DMS114 treated with DMSO at 0.1 percent for 48 hours (cell line): ENCODE results near the gene SEMA6A.

Experiments
- DNase-seq: peaks from one replicate; lab custom pipeline; 2025; ENCODE audit not compliant: unreplicated experiment; lab: John Stamatoyannopoulos, UW

Gene SEMA6A

GRCh38 chr5:116497631-116498030 is 77.0 kb downstream of the SEMA6A start:
- no peak for DNase-seq

DNA sequence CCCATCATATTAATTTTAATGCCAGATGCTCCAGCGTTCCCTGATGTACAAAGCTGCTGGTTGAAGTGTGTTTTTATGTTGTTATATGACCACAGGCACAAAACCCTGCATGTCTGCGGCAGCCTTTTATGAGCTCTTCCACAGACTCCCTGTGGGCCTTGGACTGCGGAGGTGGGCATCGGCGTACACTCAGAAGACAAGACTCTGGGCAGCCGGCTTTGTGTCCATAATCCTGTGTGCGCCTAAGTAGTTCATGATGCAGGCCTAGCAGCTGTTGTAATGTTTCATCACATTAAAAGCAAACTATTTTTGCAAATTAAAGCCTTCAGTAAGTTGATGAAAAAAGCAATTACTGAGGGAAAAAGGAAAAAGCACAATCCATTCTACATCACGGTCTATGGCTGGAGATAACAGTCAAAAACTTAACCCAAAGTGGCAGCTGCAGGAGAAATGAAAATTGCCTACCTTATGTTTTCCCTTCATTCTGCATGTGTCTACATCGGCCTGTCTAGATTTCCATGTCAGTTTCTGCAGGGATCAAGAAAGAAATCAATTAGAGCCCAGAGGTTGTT is 78.8 kb downstream of the SEMA6A start:
- no peak for DNase-seq

DNA sequence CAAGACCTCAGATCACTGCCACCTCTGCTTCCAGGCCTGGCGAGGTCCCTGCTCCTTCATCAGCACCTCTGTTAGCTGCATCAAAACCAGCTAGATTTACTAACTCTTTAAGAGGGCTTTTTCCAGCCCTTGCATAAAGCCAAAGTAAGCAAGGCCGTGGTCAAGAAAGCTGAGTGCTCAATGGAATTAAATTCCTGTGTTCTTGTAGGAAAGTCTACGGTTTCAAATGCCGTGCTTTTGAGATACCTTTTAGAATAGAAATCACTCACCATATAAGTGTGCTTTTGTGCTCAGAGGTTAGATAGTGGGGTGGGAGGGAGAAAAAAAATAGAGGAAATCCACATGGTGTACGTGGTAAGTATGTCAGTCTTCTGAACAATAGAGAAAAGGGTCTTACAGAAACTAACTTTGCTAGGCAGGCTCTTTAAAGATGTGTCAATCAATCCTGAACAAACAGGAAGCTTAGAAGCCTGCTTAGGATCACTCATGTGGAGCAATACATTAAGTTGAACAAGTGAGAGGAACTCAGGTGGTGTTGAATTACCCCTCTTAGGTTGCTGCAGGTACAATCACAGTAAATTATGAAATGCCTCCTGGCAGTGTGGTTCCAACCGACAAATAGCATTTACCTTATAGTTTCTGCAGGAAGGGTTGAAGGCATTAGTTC is 79.7 kb downstream of the SEMA6A start:
- DNase-seq, result no peak

- no peak for DNase-seq
Measured at GRCh38 chr5:116492776-116493175, 81.8 kb downstream of the SEMA6A start.

DNA sequence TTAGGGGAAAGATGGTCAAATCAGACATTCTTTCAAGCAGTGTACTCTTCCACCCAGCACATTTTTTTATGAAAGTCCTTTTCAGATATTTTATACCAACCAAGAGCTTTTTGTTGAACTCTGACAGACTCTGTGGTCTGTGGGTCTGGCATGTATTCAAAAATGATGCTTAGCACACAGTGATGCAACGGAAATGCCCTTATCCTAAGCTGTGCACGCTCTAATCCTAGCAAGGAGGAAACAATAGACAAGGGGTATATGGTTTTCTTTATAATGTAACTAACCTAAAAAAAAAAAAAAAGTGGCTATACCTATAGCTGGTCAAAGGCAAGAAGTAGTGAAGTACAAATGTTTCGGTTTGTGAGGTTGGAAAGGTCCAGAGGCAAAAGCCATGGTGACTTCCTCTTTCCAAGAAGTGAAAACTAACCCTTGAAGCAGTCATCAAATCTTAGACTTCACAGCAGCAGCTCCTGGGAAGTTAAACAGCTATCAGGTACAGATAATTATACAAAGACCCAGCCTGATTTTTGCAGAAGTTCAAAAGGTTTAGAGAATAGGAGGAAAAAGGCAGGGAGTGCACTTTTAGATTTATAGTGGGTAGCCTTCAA is 82.5 kb downstream of the SEMA6A start:
- no peak for DNase-seq

GRCh38 chr5:116488356-116489041 is 86.1 kb downstream of the SEMA6A start:
- no peak for DNase-seq

GRCh38 chr5:116487045-116487444 is 87.6 kb downstream of the SEMA6A start:
- no peak for DNase-seq

DNA sequence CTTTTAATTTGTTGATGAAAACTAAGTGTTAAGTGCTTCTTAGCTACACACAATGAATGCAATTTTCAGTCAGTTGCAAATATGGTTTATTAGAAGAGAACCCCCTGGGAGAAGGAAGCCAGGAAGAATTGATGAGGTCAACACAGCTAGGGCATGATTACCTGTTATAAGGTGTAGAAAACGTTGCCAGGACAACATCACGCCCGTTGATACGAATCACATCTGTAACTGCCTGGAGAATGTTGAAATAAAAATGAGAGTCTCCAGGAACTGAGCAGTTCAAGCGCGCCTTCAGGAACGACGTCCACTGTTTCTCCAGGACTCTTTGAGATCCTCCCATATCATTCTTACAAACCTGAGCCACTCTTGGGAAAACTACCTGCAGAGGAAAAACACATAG is 88.0 kb downstream of the SEMA6A start:
- DNase-seq, result no peak

GRCh38 chr5:116484645-116485044 is 90.0 kb downstream of the SEMA6A start:
- DNase-seq, result no peak

GRCh38 chr5:116482394-116482793 is 92.2 kb downstream of the SEMA6A start:
- no peak for DNase-seq

- DNase-seq, result no peak
Measured at GRCh38 chr5:116480894-116481510, 93.6 kb downstream of the SEMA6A start.

- DNase-seq, result no peak
Measured at GRCh38 chr5:116479776-116480675, 94.6 kb downstream of the SEMA6A start.

DNA sequence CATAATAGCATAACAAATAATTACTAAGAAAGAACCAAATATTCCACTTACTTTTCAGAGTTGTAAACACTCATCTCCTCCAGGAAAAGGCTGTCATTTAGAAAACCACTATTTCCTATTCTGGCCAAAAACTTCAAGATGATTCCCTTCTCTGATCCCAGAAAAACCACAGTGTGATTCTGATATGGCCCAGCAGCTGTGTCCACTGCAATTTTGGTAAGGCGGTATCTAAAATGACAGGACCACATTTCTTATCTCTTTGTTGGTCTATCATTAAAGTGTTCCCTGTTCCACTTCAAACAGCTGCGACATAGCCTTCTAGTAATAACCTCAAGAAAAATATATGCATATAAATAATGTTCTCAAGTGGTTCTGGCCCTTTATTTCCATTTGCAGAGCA is 96.1 kb downstream of the SEMA6A start:
- no peak for DNase-seq

GRCh38 chr5:116476897-116477537 is 97.6 kb downstream of the SEMA6A start:
- no peak for DNase-seq

- DNase-seq, result no peak
Measured at GRCh38 chr5:116475338-116475737, 99.3 kb downstream of the SEMA6A start.

- no peak for DNase-seq
Measured at GRCh38 chr5:116473706-116474105, 100.9 kb downstream of the SEMA6A start.

DNA sequence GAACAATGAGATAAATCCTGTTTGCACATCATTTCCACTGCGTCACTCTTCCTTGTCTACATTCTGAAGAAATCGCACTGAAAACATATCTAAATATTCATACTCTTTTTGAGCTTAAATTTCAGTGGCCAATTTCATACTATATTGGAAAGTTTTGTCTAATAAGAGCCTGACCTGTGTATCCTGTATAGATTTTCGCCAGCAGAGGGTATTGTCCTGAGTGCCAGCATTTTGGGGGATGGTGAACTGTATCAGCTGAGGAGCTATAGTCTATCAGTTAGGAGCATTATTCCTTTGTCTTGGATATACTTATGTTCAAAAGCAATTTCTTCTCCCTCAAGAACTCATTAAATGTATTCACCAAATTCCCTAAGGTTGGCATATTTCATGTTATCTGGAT is 102.3 kb downstream of the SEMA6A start:
- DNase-seq, result no peak

DNA sequence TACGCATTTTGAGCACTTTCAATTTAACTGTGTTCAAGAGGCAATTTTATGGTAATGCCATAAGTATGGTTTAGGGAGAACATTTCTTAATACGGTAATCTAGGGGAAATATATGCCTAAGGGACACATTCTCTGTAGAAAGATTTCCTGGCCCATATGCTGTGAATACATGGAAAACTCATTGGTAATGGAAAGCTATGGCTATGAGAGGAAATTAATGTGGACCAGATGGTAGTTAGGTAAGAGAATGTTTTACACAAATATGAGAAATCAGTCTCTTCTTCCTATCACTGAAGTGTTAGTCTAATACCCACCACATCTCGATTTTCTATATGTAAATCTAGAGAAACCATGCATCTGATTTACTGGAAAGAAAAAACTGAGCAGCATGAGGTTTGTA is 105.0 kb downstream of the SEMA6A start:
- DNase-seq, result no peak

- no peak for DNase-seq
Measured at GRCh38 chr5:116468583-116468982, 106.0 kb downstream of the SEMA6A start.

DNA sequence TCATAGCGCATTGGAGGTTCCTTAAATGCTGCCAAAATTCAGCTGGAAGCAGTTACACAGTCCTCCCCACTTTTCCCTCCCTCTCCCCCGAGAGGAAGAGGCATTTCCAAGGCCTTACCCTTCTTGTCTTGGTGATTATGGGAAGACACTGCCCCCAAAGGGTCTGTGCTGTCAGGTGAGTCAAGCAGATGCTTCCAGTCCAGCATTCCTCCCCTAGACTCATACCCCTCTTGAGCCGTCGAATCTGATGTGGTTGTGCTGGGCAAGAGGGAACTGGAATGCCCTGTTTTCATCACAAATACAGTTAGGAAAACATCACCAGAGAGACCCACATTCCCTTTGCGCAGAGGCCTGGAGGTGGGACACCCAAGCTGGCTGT is 107.2 kb downstream of the SEMA6A start:
- DNase-seq, result no peak
